ENCODE measurements around the gene PRR22. TPM values are rescaled to one million over a fixed set of nuclear protein-coding genes. Genes with fewer than 3 reads are reported as not detected.
A peak's percentile ranks its signal among the peaks of the same experiment; 100 is the strongest.

Gene PRR22
- 0.47 and 4.6 TPM in 2 replicates for total RNA-seq (2014; rRNA removed; shearing (Covaris generic); ENCODE audit: low replicate concordance)

GRCh38 chr19:5784581-5785147 is at the start of gene PRR22:
PRR22 (minus strand) TSS chr19:5784746; CDS start chr19:5784660, 86 bp downstream.
- in situ Hi-C loops (cut with HindIII; ENCODE audit: low pct_unique_long_range_greater_than_20kb, low sequenced_read_pairs): no loop called here
- no peak for DNase-seq (ENCODE audit: low read depth)

DNA sequence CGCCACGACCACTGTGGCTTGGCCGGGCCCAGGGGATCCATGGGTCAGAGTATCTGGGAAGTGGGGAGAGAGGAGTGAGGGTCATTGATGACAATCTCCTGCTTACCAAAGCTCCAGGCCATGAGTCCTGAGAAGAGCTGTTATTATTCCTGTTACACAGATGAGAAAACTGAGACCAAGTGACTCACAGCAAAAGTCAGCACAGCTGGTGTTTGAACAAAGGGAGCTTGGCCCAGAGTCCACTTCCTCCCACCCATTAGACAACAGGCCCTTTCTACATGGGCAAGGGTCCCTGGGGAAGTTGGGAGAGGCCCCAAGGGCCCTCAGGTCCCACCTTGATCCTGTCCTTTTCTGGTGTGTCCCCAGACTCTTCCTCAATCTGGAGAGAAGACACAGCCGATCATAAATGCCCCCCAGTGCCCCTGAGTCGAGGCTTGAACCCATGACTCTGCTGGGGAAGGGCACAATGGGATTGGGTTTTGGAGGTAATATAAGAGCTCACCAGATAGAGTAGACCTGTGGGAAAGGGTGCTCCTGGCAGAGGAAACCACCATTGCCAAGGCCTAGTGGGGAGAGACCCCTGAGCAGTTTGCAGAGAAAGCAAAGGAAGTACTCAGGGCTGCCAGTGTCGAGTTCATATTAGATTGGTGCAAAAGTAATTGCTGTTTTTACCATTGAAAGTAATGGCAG is 48.1 kb upstream of the PRR22 start:
- in situ Hi-C loops (cut with HindIII; ENCODE audit: low pct_unique_long_range_greater_than_20kb, low sequenced_read_pairs): no loop called here
- no peak for DNase-seq (ENCODE audit: low read depth)

- in situ Hi-C loops (cut with HindIII; ENCODE audit: low pct_unique_long_range_greater_than_20kb, low sequenced_read_pairs): no loop called here
- no peak for DNase-seq (ENCODE audit: low read depth)
Observed at GRCh38 chr19:5832061-5832460, 47.5 kb upstream of the PRR22 start.

DNA sequence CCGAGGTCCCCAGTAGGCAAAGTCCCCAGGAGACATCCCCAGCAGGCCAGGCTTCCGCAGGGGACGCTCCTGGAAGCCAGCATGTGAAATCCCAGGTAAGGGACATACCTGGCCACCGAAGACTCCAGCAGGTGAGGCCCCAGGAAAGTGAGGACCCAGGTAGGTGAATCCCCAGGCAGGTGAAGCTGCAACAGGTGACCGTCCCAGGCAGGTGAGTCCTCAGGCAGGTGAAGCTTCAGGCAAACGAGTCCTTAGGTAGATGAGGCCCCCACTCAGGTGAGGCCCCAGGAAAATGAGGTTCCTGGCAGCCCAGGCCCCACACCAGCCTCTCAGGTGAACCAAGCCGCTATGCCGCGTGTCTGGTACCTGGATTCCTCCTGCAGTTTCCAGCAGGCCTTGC is 46.6 kb upstream of the PRR22 start:
- DNase-seq (ENCODE audit: low read depth): no peak
- in situ Hi-C loops (cut with HindIII; ENCODE audit: low pct_unique_long_range_greater_than_20kb, low sequenced_read_pairs): no loop called here

DNA sequence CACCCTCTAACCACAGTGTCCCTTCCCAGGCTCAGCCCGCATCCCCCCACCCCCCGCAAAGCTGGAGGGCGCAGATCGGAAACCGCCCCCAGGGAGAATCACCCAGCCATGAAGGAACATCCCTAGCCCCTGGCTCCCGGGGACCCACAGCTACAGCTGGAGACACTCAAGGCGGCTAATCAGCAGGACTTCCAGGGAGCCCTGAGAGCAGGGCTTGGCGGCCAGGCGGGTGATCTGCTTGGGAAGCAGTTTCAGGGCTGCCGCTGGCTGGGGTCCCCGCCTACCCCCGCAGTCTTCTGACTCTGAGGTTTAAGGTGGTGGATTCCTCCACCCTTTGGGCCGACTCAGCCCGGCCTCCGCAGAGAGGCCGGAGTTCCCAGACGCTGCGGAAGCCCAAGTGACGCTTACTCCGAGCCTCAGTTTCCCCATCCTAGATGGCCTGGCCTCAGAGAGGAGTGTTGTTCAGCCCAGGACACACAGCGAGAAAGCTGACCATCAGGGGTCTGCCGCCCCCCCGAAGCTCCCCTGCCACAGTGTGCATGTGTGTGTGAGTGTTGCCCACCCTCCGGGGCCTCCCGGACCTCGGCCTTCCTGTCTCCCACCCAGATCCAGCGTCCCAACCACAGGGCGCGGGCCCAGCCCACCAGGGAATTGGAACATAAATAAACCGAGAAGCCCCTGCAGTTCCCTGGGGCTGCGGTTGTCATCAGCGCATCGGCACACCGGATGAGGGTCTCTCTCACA is 45.2 kb upstream of the PRR22 start:
- DNase-seq (ENCODE audit: low read depth): no peak
- in situ Hi-C loops (cut with HindIII; ENCODE audit: low pct_unique_long_range_greater_than_20kb, low sequenced_read_pairs): no loop called here

GRCh38 chr19:5828661-5829566 is 44.4 kb upstream of the PRR22 start:
- in situ Hi-C loops (cut with HindIII; ENCODE audit: low pct_unique_long_range_greater_than_20kb, low sequenced_read_pairs): no loop called here
- DNase-seq (ENCODE audit: low read depth): peak; percentile 33

DNA sequence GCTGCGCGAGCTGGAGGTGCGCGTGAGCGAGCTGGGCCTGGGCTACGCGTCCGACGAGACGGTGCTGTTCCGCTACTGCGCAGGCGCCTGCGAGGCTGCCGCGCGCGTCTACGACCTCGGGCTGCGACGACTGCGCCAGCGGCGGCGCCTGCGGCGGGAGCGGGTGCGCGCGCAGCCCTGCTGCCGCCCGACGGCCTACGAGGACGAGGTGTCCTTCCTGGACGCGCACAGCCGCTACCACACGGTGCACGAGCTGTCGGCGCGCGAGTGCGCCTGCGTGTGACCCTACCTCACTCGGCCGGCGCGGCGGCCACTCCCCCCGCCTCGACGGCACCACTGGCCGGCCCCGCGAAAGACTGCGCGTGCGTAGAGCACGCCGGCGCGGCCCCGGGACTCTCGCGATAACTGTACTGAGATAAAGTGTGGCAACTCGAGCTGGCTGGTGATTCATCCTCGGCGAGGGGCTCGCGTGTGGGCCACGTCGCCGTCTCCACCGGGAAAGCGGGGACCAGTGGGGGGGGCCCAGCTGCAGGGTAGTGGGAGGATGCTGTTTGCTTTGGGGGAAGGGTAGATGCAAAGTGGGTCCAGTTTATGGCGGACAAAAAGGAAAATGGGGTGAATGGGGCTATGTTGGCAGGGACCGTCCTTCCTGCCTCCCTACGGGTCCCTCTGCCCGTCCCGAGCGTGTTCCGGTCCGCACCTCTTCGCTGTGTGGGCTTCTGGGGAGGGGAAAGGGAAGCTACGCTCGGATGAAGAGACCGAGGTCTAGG is 43.5 kb upstream of the PRR22 start:
- DNase-seq (ENCODE audit: low read depth): peak; percentile 99
- in situ Hi-C loops (cut with HindIII; ENCODE audit: low pct_unique_long_range_greater_than_20kb, low sequenced_read_pairs): no loop called here

- DNase-seq (ENCODE audit: low read depth): no peak
- in situ Hi-C loops (cut with HindIII; ENCODE audit: low pct_unique_long_range_greater_than_20kb, low sequenced_read_pairs): no loop called here
Observed at GRCh38 chr19:5827342-5827890, 42.9 kb upstream of the PRR22 start.

- peak; percentile 78 for DNase-seq (ENCODE audit: low read depth)
- in situ Hi-C loops (cut with HindIII; ENCODE audit: low pct_unique_long_range_greater_than_20kb, low sequenced_read_pairs): no loop called here
Observed at GRCh38 chr19:5826531-5827341, 42.2 kb upstream of the PRR22 start.

GRCh38 chr19:5825178-5825577 is 40.6 kb upstream of the PRR22 start:
- no peak for DNase-seq (ENCODE audit: low read depth)
- in situ Hi-C loops (cut with HindIII; ENCODE audit: low pct_unique_long_range_greater_than_20kb, low sequenced_read_pairs): no loop called here

DNA sequence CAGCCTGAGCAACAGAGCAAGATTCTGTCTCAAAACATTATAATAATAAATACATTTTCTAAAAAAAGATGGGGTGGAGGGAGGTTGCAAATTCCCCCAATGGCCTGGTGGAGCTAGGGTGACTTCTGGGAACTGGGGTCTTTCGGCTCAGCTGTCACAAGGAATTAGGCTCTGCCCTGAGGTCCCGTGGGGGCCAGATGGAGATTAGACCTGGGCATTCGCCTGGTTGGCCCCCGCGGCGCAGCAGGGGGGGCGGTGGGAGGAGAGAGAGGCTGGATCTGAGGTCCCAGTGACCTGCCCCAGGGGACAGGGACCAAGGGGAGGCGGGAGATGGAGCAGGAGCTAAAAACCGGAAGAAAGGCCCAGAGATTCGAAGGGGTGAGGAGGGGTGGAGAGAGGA is 40.2 kb upstream of the PRR22 start:
- in situ Hi-C loops (cut with HindIII; ENCODE audit: low pct_unique_long_range_greater_than_20kb, low sequenced_read_pairs): no loop called here
- no peak for DNase-seq (ENCODE audit: low read depth)

DNA sequence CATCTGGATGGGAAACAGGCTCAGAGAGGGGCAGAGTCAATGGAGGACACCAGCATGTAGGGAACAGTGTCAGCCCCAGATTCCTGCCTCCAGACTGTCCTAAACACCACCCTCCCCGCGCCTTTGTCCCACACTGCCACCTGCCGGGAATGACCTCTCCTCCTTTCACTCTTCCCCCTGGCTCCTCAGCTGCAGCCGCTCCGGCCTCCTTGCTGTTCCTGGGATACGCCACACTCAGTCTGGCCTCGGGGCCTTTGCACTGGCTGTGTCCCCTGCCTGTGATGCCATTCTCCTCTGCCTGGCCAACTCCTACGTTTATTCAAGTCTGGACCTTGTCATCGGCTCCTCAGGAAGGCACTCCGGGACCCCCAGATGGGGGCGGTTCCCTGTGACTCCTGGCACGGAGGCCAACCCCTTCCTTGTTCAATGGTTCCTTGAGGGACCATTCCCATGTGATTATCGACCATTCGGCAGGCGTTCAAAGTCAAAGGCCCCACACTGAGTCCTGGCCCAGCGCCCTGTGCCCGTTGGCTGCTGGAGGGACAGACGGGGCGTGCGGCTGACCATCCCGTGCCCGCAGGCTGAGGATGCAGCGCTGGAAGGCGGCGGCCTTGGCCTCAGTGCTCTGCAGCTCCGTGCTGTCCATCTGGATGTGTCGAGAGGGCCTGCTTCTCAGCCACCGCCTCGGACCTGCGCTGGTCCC is 39.2 kb upstream of the PRR22 start:
- in situ Hi-C loops (cut with HindIII; ENCODE audit: low pct_unique_long_range_greater_than_20kb, low sequenced_read_pairs): no loop called here

DNA sequence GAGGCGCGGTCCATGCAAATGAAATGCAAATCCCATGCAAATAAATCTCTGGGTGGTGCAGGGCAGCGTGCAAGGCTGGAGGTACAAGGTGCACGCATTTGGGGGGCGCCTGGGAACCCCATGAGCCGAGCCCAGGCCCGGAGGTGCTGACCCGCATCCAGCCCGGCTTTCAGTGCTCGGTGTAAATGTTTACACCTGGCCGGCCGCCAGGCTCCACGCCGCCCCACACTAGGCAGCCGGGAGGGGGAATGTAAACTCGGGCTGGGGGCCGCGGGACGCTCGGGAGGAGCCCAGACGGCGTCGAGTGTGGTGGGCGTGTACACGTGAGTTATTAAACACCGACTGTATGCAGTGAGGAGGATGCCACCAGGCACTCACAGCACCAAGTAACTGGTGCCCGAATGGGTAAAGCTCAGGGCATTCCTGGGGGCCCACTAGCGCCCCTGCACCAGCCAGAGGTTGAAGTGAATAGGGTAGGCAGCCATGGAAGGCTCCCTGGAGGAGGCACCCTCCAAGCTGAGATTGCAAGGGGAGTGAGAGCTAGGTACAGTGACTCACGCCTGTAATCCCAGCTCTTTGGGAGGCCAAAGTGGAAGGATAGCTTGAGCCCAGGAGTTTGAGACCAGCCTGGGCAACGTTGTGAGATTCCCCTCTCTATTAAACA is 37.8 kb upstream of the PRR22 start:
- in situ Hi-C loops (cut with HindIII; ENCODE audit: low pct_unique_long_range_greater_than_20kb, low sequenced_read_pairs): no loop called here
- no peak for DNase-seq (ENCODE audit: low read depth)

More for the DNA sequence above, 39.2 kb upstream of the PRR22 start:
- no peak for DNase-seq (ENCODE audit: low read depth)

GRCh38 chr19:5821521-5822180 is 37.1 kb upstream of the PRR22 start:
- DNase-seq (ENCODE audit: low read depth): no peak
- in situ Hi-C loops (cut with HindIII; ENCODE audit: low pct_unique_long_range_greater_than_20kb, low sequenced_read_pairs): no loop called here

DNA sequence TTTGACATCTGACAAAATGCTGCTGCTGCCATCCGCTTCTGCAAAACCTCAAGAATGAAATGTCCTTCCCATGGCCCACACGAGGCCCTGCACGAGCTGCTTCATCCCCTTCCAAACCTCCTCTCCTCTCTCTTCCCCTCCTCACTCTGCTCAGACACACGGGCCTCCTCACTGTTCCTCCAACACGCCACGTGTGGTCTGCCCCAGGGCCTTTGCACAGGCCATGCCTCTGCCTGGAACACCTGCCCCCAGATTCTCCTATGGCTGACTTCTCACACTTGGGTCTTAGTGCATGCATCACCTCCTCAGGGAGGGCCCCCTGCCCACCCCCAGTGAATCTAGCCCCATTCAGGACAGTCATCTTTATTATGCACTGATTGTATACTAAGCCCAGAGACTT is 36.2 kb upstream of the PRR22 start:
- in situ Hi-C loops (cut with HindIII; ENCODE audit: low pct_unique_long_range_greater_than_20kb, low sequenced_read_pairs): no loop called here
- no peak for DNase-seq (ENCODE audit: low read depth)
